ENCODE data around the gene SELENON. TPM values are rescaled to one million over a fixed set of nuclear protein-coding genes. Genes with fewer than 3 reads are reported as not detected.

SELENON gene
- polyA plus RNA-seq, 2 of the 4 experiments (the other 2 are of a cell fraction), result 16.6 to 41.1 TPM

GRCh38 chr1:25826571-25826970 is 26.6 kb downstream of the SELENON start:
- DNase-seq (ENCODE audit: low read depth in 1 of 2, low spot score in 1 of 2) (no peak), FAIRE-seq (no peak), ATAC-seq (no peak)
- no peak for TF ChIP-seq ZSCAN20 (CRISPR knock-in tag; IDR thresholded peaks at IDR 0.05)
- TF ChIP-seq ZC3H11A (IDR thresholded peaks at IDR 0.05), result no peak
- TF ChIP-seq HOXB5 (CRISPR knock-in tag; IDR thresholded peaks at IDR 0.05), result no peak
- no peak for TF ChIP-seq NR3C1 (IDR thresholded peaks at IDR 0.05)
- TF ChIP-seq HES2 (IDR thresholded peaks at IDR 0.05), result no peak
- TF ChIP-seq USF2 (IDR thresholded peaks at IDR 0.05), result no peak
- no peak for TF ChIP-seq NPAS2 (CRISPR knock-in tag; IDR thresholded peaks at IDR 0.05; ENCODE audit: borderline replicate concordance)
- TF ChIP-seq KDM1A (IDR thresholded peaks at IDR 0.05; ENCODE audit: low read depth), result no peak
- TF ChIP-seq ATOH8 (CRISPR knock-in tag; IDR thresholded peaks at IDR 0.05; ENCODE audit: low read depth), result no peak
- no peak for TF ChIP-seq RCOR1 (IDR thresholded peaks at IDR 0.05; ENCODE audit: low read depth, low read length)
- TF ChIP-seq FOSB (CRISPR knock-in tag; IDR thresholded peaks at IDR 0.05), result no peak
- no peak for TF ChIP-seq TFCP2L1 (CRISPR knock-in tag; IDR thresholded peaks at IDR 0.05)
- TF ChIP-seq E2F6 (IDR thresholded peaks at IDR 0.05; ENCODE audit: borderline replicate concordance, low read depth), result no peak
- no peak for TF ChIP-seq CTCF (IDR thresholded peaks at IDR 0.05)
- no peak for TF ChIP-seq BHLHE40 (IDR thresholded peaks at IDR 0.05; ENCODE audit: low read depth, low read length)
- TF ChIP-seq HDAC2 (IDR thresholded peaks at IDR 0.05), result no peak
- no peak for TF ChIP-seq RAD21 (conservative IDR thresholded peaks at IDR 0.05 in 1 of 2, IDR thresholded peaks at IDR 0.05 in 1 of 2)
- no peak for TF ChIP-seq NFE2L2 (conservative IDR thresholded peaks at IDR 0.05; ENCODE audit: low read length)
- TF ChIP-seq EP300 (IDR thresholded peaks at IDR 0.05), result no peak
- Histone ChIP-seq H3K4me3 (no peak overlapping the region), H3K27ac (no peak overlapping the region), H3K4me2 (no peak overlapping the region), H3K9me3 (no peaks in the 10 kb centered on the region), H3K4me1 (0 out of 3 replicates have a peak, but pooled peaks cover 4% of the 10 kb centered on the region)
- ChIA-PET POLR2A (no interaction called here), CTCF (interaction anchor here (1.4 kb wide), 1 partner anchor 65 kb away, joined by 3 read pairs; no protein-coding TSS in a partner anchor)
- 94% methylated on average over 10 of the region's 10 CpGs for WGBS (ENCODE audit: missing lambda C conversion rate)

- Histone ChIP-seq H3K9me3 (no peaks in the 10 kb centered on the region), H3K27ac (no peak overlapping the region), H3K4me3 (no peak overlapping the region), H3K4me1 (0 out of 3 replicates have a peak, but pooled peaks cover 4% of the 10 kb centered on the region), H3K4me2 (no peak overlapping the region)
- no peak for ATAC-seq
- DNase-seq (ENCODE audit: low read depth in 1 of 2, low spot score in 1 of 2), result no peak
- ChIA-PET POLR2A (no interaction called here), CTCF (interaction anchor here (0.6 to 1.8 kb wide), 3 partner anchors 9 to 76 kb away, joined by 3 to 4 read pairs (median 3); partner anchors contain the start of gene MTFR1L)
- WGBS (ENCODE audit: missing lambda C conversion rate), result 90% methylated on average over 3 of the region's 3 CpGs
- no peak for FAIRE-seq
- TF ChIP-seq ATOH8 (CRISPR knock-in tag; IDR thresholded peaks at IDR 0.05; ENCODE audit: low read depth) (no peak), RCOR1 (IDR thresholded peaks at IDR 0.05; ENCODE audit: low read depth, low read length) (no peak), HEYL (CRISPR knock-in tag; IDR thresholded peaks at IDR 0.05) (no peak), HES2 (IDR thresholded peaks at IDR 0.05) (no peak), PHF8 (IDR thresholded peaks at IDR 0.05; ENCODE audit: borderline replicate concordance, low read depth) (no peak), HMGXB4 (CRISPR knock-in tag; IDR thresholded peaks at IDR 0.05; ENCODE audit: borderline replicate concordance) (no peak), BCL3 (IDR thresholded peaks at IDR 0.05) (no peak), REST (IDR thresholded peaks at IDR 0.05) (no peak)
These were observed 28.5 kb downstream of the SELENON start for GRCh38 chr1:25828491-25828890.
